Activated effector memory CD4-positive, alpha-beta T cell treated with anti-CD3 and anti-CD28 coated beads, Interleukin-2, amount 50 U/mL, for 16 hours (primary cell): ENCODE data around the gene EPHA1.
A peak's percentile ranks its signal among the peaks of the same experiment; 100 is the strongest.

Experiments
- DNase-seq: peaks from one replicate; pipeline ENCODE4 v3.0.0-alpha.2; 2020

The EPHA1 gene

GRCh38 chr7:143368387-143368786 lies 40.3 kb downstream of the EPHA1 start:
- no peak for DNase-seq

GRCh38 chr7:143367972-143368371 lies 40.7 kb downstream of the EPHA1 start:
- DNase-seq, result no peak

GRCh38 chr7:143363016-143363937 lies 45.4 kb downstream of the EPHA1 start:
- DNase-seq, result no peak

- peak; percentile 74 for DNase-seq
Measured at GRCh38 chr7:143362131-143363015, 46.3 kb downstream of the EPHA1 start, which contains the start of gene FAM131B. Gene FAM131B, minus strand, starts transcription at chr7:143362713. Its CDS starts 110 bp downstream, at chr7:143362603.

GRCh38 chr7:143361552-143362130 lies 47.0 kb downstream of the EPHA1 start:
- no peak for DNase-seq

- no peak for DNase-seq
Measured at GRCh38 chr7:143360788-143361551, 47.7 kb downstream of the EPHA1 start.

GRCh38 chr7:143359771-143360353 lies 48.8 kb downstream of the EPHA1 start:
- DNase-seq, result no peak

GRCh38 chr7:143358626-143359025 lies 50.0 kb downstream of the EPHA1 start:
- DNase-seq, result no peak

- no peak for DNase-seq
Measured at GRCh38 chr7:143356414-143357050, 52.1 kb downstream of the EPHA1 start.

GRCh38 chr7:143355450-143356385 lies 52.9 kb downstream of the EPHA1 start:
- no peak for DNase-seq

- no peak for DNase-seq
Measured at GRCh38 chr7:143354965-143355364, 53.7 kb downstream of the EPHA1 start.

- no peak for DNase-seq
Measured at GRCh38 chr7:143354376-143354775, 54.3 kb downstream of the EPHA1 start.

- no peak for DNase-seq
Measured at GRCh38 chr7:143352531-143353002, 56.1 kb downstream of the EPHA1 start.

- no peak for DNase-seq
Measured at GRCh38 chr7:143351574-143351973, 57.1 kb downstream of the EPHA1 start.

- no peak for DNase-seq
Measured at GRCh38 chr7:143351060-143351459, 57.6 kb downstream of the EPHA1 start.

GRCh38 chr7:143347950-143348349 lies 60.7 kb downstream of the EPHA1 start:
- DNase-seq, result no peak

- DNase-seq, result no peak
Measured at GRCh38 chr7:143346018-143346417, 62.6 kb downstream of the EPHA1 start.

- peak; percentile 88 for DNase-seq
Measured at GRCh38 chr7:143345428-143345900, 63.2 kb downstream of the EPHA1 start.

GRCh38 chr7:143343596-143343995 lies 65.1 kb downstream of the EPHA1 start:
- DNase-seq, result no peak

GRCh38 chr7:143341842-143342241 lies 66.8 kb downstream of the EPHA1 start:
- DNase-seq, result no peak
